NCI-H2107 treated with DMSO at 0.1 percent for 48 hours (cell line): ENCODE data around the gene IRX4.
A peak's percentile ranks its signal among the peaks of the same experiment; 100 is the strongest.

Experiments used
- DNase-seq: peaks from one replicate; lab custom pipeline; 2025; ENCODE audit not compliant: unreplicated experiment; lab: John Stamatoyannopoulos, UW

IRX4 gene

GRCh38 chr5:1882337-1883119, at the start of gene IRX4:
IRX4 (minus strand) TSS chr5:1882925; CDS start chr5:1882647, 278 bp downstream.
- DNase-seq = no peak

- peak; percentile 43 for DNase-seq
Measured at GRCh38 chr5:1931604-1932231, 49.0 kb upstream of the IRX4 start.

GRCh38 chr5:1930880-1931603, 48.3 kb upstream of the IRX4 start:
- DNase-seq = no peak

DNA sequence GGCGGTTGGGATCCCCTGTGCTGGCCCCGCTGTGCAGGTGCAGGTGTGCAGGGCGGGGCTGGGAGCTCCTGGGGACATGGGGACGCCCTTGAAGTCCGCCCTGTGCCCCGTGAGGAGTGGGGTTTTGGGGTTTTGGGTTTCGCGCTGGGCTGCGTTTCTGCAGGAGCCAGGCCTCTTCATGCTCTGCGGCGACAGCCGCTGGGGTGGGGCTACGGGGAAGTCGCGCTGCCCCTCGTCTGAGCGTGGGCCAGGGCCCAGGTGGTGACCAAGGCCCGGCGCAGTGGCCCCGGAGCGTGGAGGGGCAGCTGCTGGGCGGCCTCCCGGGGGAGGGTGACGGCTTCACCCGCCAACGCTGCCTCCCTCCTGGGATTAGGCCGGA, 47.8 kb upstream of the IRX4 start:
- DNase-seq = no peak

DNA sequence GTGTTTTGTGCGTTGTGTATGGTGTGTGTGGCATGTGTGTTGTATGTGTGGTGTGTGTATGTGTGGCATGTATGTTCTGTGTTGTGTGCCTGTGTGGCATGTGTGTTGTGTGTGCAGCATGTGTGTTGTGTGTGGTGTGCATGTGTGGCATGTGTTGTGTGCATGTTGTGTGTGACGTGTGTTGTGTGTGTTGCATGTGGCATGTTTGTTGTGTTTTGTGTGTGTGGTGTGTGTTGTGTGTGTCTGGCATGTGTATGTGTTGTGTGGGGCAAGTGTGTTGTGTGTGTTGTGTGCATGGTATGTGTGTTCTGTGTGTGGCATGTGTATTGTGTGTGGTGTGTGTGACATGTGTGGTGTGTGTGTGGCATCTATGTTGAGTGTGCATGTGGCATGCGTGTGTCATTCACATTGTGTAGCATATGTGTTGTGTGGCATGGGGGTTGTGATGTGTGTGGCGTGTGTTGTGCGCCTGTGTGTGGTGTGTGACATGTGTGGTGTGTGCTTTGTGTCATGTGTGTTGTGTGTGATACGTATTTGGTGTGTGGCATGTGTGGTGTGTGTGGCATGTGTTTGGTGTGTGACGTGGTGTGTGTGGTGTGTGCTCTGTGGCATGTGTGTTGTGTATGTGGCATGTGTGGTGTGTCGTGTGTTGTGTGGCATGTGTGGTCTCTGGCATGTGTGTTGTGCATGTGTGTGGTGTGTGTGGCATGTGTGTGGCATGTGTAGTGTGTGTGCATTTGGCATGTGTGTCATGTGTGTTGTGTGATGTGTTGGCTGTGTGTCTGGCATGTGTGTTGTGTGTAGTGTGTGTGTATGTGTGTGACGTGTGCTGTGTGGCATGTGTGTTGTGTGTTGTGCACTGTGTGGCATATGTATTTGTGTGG, 46.6 kb upstream of the IRX4 start:
- no peak for DNase-seq

DNA sequence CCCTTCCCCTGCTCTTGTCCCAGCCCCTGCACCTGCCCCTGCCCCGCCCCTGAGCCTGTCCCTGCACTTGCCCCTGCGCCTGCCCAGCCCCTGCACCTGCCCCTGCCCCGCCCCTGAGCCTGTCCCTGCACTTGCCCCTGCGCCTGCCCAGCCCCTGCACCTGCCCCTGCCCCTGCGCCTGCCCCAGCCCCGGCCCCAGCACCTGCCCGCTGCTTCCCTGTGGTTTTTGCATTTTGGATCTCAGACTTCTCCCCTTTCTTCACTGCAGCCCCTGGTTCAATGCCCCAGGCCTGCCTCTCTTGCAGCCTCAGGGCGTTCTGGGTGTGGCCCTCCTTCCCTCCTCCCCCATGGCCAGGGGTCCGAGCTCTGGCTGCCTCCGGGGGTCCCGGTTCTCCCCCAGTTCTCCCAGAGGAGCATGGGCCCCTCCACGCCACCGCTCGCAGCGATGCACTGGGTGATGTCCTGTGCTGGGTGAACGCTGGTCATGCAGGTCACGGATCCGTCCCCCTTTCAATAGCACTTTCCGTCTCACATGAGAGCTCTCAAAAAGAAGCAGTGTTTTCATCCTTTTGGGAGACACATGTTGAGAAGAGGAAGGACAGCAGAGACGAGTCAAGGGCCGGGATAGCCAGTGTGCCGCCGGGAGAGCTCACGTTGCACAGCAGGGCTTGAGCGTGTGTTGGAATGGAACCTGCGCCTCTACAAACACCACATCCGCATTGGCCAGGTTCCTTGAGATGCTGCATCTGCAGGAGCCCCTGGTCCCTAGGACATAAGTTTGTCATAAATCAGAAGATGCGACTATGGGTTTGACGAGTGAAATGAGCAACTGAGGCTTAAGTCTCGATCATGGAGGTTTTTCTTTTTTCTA, 44.0 kb upstream of the IRX4 start:
- DNase-seq = peak; percentile 40

- DNase-seq = peak; percentile 14
Measured at GRCh38 chr5:1926071-1926440, 43.3 kb upstream of the IRX4 start.

- DNase-seq = no peak
Measured at GRCh38 chr5:1925111-1926070, 42.7 kb upstream of the IRX4 start.

- no peak for DNase-seq
Measured at GRCh38 chr5:1923766-1924165, 41.0 kb upstream of the IRX4 start.

- no peak for DNase-seq
Measured at GRCh38 chr5:1923341-1923740, 40.6 kb upstream of the IRX4 start.

DNA sequence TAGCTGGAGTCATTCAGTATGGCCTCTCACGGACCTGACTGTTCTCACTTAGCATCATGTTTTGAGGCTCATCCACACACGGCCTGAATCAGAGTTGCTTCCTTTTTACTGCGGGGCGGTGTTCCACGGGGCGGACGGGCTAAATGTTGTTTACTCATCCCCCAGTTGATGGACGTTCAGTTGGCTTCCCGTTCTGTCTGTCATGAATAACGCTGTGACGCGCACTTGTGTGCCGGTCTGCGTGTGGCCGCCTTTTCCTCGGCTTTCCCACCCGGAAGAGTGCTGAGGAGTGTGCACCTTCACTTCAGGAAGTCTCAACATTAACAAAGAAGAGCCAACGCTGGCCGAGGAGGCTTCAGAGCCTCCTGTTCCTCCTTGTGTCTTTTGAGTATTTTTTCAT, 39.0 kb upstream of the IRX4 start:
- DNase-seq = no peak

GRCh38 chr5:1919750-1920149, 37.0 kb upstream of the IRX4 start:
- DNase-seq = no peak

DNA sequence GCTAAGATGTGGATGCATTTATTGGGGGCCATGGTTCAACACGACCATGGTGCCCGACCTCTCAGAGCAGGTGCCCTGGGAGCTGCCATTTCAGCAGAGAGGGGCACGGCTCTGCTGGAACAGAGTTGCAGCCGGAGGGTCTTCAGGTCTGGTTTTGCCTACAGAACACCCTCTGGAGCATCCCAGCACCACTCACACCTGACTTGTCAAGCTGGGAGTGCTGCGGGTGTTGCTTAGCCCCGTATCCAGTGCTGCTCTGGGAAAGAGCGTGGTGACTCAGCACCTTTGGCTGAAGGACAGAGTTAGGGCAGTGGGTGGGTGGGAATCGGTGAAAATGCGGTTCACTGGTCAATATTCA, 36.5 kb upstream of the IRX4 start:
- DNase-seq = no peak

- DNase-seq = no peak
Measured at GRCh38 chr5:1918488-1919208, 35.9 kb upstream of the IRX4 start.

DNA sequence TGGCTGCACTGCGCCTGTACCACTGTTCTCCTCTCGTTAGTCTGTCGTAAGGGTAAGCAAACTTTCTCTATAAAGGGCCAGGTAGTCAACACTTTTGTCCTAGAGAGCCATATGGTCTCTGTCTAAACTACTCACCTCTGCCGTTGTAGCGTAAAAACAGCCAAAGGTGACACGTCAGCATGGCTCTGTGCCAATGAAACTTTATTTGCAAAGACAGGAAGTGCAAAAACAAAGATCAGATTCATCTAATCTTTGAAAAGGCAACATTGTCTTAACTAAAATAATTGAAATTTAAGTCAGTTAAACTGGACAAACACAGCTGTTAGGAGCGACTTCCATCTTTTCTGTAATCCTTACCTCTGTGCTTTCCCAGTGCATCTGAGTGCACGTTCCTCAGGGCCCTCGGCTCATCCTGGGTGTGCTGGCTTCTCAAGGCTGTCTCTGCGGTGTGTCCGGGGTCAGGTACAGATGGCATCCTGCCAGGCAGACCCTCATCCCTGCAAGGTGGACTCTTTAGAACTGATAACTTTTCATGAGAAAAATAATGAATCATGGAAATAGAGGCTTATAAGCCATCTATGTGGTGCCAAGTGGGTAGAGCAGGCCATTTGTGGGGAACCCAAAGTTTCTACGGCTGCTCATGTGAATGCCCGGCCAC, 35.2 kb upstream of the IRX4 start:
- peak; percentile 76 for DNase-seq

DNA sequence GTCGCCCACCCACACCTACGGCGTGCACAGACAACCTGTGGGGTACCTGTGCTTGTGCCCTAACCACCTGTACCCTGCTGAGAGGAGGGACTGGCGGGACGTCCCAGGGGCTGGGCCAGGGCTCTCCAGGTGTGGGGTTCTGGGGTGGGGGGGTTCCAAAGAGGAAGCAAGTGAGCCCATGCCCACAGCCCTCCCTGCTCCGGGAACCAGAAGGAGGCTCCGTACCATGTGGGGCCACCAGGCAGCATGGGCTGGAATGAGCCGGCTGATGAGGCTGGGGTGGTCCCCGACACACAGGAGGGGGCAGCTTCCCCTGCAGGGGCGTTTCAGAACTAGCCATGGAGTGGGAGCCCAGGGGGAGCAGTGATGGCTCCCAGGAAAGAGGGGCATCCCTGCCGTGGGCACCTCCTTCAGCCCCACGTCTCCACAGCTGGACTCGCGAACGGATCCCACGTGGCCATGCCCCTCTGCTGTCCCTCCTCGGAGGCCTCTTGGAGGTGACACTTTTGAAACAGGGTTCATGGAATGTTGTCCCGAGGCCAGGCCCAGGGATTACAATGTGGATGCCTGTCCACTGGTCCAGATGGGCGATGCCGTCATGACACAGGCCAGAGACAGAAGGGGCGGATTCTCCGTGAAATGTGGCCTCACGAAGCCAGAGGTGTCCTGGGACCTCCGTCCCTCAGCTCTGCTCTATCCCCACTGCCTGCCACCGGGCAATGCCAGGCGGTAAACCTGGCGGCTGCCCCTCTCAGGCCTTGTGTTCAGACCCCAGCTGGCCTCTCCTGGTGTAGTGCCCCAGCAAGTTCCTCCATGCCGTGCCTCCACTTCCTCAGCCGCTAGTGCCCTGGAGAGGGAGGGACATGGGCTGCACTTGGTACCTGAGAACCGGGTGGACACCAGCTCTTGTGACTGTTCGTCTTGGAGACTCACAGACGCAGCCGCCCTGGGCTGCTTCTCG, 33.6 kb upstream of the IRX4 start:
- no peak for DNase-seq

GRCh38 chr5:1915316-1915715, 32.6 kb upstream of the IRX4 start:
- no peak for DNase-seq
